Neural progenitor cell (in vitro differentiated cells): ENCODE results near the gene TBC1D23. TPM values are rescaled to one million over a fixed set of nuclear protein-coding genes. Genes with fewer than 3 reads are reported as not detected.

Source experiments
- DNase-seq: peaks from one replicate; pipeline ENCODE4 v3.0.0-alpha.2; 2016; ENCODE audit warnings: low spot score
- H2AFZ ChIP-seq: fragments of 200-600 bp; sonication (generic); replicated peaks from 2 replicates; pipeline ENCODE4 v1.6.1; 2016; ENCODE audit warnings: antibody characterized with exemption
- H3F3A ChIP-seq: fragments of 200-600 bp; sonication (generic); 2 replicates; pipeline ENCODE4 v1.6.1; 2016; ENCODE audit warnings: antibody characterized with exemption, low read depth
- H3K27ac ChIP-seq: fragments of 200-600 bp; sonication (generic); 2 replicates; pipeline ENCODE4 v1.5.1; 2016; ENCODE audit warnings: mild to moderate bottlenecking
- H3K27me3 ChIP-seq: fragments of 200-600 bp; sonication (generic); 2 replicates; pipeline ENCODE4 v1.6.1; 2016; ENCODE audit warnings: mild to moderate bottlenecking, moderate library complexity
- H3K36me3 ChIP-seq: fragments of 200-600 bp; sonication (generic); 2 replicates; pipeline ENCODE4 v1.5.1; 2016
- H3K4me1 ChIP-seq: fragments of 200-600 bp; sonication (generic); 2 replicates; pipeline ENCODE4 v1.6.1; 2016; ENCODE audit warnings: mixed run types
- H3K4me2 ChIP-seq: fragments of 200-600 bp; sonication (generic); 2 replicates; pipeline ENCODE4 v1.6.1; 2016
- H3K4me3 ChIP-seq: fragments of 200-600 bp; sonication (generic); 2 replicates; pipeline ENCODE4 v1.5.1; 2016
- H3K79me2 ChIP-seq: fragments of 200-600 bp; sonication (generic); 2 replicates; pipeline ENCODE4 v1.6.1; 2016; ENCODE audit warnings: low read depth
- H3K9ac ChIP-seq: fragments of 200-600 bp; sonication (generic); 2 replicates; pipeline ENCODE4 v1.6.1; 2016
- H3K9me3 ChIP-seq: fragments of 200-600 bp; sonication (generic); 2 replicates; pipeline ENCODE4 v1.5.1; 2016; ENCODE audit warnings: low read depth
- H4K20me1 ChIP-seq: fragments of 200-600 bp; sonication (generic); 2 replicates; pipeline ENCODE4 v1.6.1; 2016; ENCODE audit warnings: low read depth
- H3K27ac Mint-ChIP-seq: 3 replicates; pipeline ENCODE4 v1.8.0; 2021; ENCODE audit warnings: mixed read lengths
- H3K27me3 Mint-ChIP-seq: 2 replicates; pipeline ENCODE4 v1.8.0; 2022; ENCODE audit warnings: low read depth, mild to moderate bottlenecking, inconsistent platforms, moderate library complexity, mixed read lengths; ENCODE audit not compliant: insufficient read depth
- H3K36me3 Mint-ChIP-seq: 3 replicates; pipeline ENCODE4 v1.8.0; 2021; ENCODE audit warnings: mixed read lengths
- H3K4me1 Mint-ChIP-seq: 3 replicates; pipeline ENCODE4 v1.8.0; 2021; ENCODE audit warnings: mixed read lengths
- H3K4me3 Mint-ChIP-seq: 3 replicates; pipeline ENCODE4 v1.8.0; 2021; ENCODE audit warnings: mild to moderate bottlenecking, moderate library complexity, mixed read lengths
- H3K9me3 Mint-ChIP-seq: 3 replicates; pipeline ENCODE4 v1.8.0; 2020; ENCODE audit warnings: mixed read lengths
- CTCF ChIP-seq: fragments of 200-600 bp; sonication (generic); IDR thresholded peaks from 2 replicates; pipeline ENCODE4 v1.5.1; 2017; ENCODE audit warnings: antibody characterized with exemption, mild to moderate bottlenecking
- EZH2 ChIP-seq: fragments of 200-600 bp; sonication (generic); IDR thresholded peaks from 2 replicates; pipeline ENCODE4 v1.6.1; 2017; ENCODE audit warnings: antibody characterized with exemption, mild to moderate bottlenecking, moderate library complexity
- EZH2phosphoT487 ChIP-seq: fragments of 200-600 bp; sonication (generic); IDR thresholded peaks from 2 replicates; pipeline ENCODE4 v1.6.1; 2017; ENCODE audit warnings: antibody characterized with exemption
- total RNA-seq: library from RNA; depleted of rRNA; stranded (reverse); fragments of >200 nt; gene quantifications from 2 replicates; pipeline ENCODE4 v1.2.3, GENCODE V29; 2015; ENCODE audit warnings: low replicate concordance

The TBC1D23 gene
- total RNA-seq, result 32.1 and 50.1 TPM in 2 replicates

- Histone ChIP-seq H3K4me2 (peak within 1 kb of the TSS; percentile 90), H3F3A (peaks cover 11% of the 10 kb centered on the region), H3K4me3 (peak within 1 kb of the TSS; percentile 94), H2AFZ (peak within 1 kb of the TSS; percentile 91), H3K36me3 (no peaks in the 10 kb centered on the region), H4K20me1 (no peaks in the 10 kb centered on the region), H3K9ac (peak within 1 kb of the TSS; percentile 80), H3K27ac (peak within 1 kb of the TSS; percentile 5), H3K27me3 (no peaks in the 10 kb centered on the region), H3K4me1 (peaks cover 18% of the 10 kb centered on the region), H3K79me2 (peaks cover 49% of the 10 kb centered on the region), H3K9me3 (no peaks in the 10 kb centered on the region)
- no peaks in the 10 kb centered on the region for H3K27me3 Mint-ChIP-seq
- peak; percentile 99 for DNase-seq
- no peak for TF ChIP-seq EZH2
- no peak for TF ChIP-seq CTCF
- no peak for TF ChIP-seq EZH2phosphoT487
- no peaks in the 10 kb centered on the region for H3K9me3 Mint-ChIP-seq
- H3K27ac Mint-ChIP-seq, result peak within 1 kb of the TSS; percentile 75
- no peaks in the 10 kb centered on the region for H3K36me3 Mint-ChIP-seq
- H3K4me3 Mint-ChIP-seq, result peak within 1 kb of the TSS; percentile 97
- peaks cover 32% of the 10 kb centered on the region for H3K4me1 Mint-ChIP-seq
Measured at GRCh38 chr3:100260685-100261484, at the start of gene TBC1D23. Gene TBC1D23 (plus strand): TSS chr3:100260992. CDS start chr3:100261019, 27 bp downstream.

GRCh38 chr3:100213891-100214573 lies 46.8 kb upstream of the TBC1D23 start:
- Histone ChIP-seq H3K9me3 (no peaks in the 10 kb centered on the region), H3K4me1 (peaks cover 10% of the 10 kb centered on the region), H3K27me3 (no peaks in the 10 kb centered on the region), H3K4me3 (no peak overlapping the region), H3K9ac (no peak overlapping the region), H3K4me2 (no peak overlapping the region), H3F3A (no peaks in the 10 kb centered on the region), H3K79me2 (no peaks in the 10 kb centered on the region), H3K36me3 (no peaks in the 10 kb centered on the region), H3K27ac (no peak overlapping the region), H4K20me1 (no peaks in the 10 kb centered on the region), H2AFZ (no peak overlapping the region)
- Mint-ChIP-seq H3K27me3 (no peaks in the 10 kb centered on the region), H3K4me3 (no peak overlapping the region), H3K4me1 (peaks cover 18% of the 10 kb centered on the region), H3K9me3 (peaks cover 3% of the 10 kb centered on the region), H3K27ac (no peak overlapping the region), H3K36me3 (no peaks in the 10 kb centered on the region)
- no peak for DNase-seq
- TF ChIP-seq EZH2phosphoT487, result no peak
- TF ChIP-seq CTCF, result no peak
- no peak for TF ChIP-seq EZH2

DNA sequence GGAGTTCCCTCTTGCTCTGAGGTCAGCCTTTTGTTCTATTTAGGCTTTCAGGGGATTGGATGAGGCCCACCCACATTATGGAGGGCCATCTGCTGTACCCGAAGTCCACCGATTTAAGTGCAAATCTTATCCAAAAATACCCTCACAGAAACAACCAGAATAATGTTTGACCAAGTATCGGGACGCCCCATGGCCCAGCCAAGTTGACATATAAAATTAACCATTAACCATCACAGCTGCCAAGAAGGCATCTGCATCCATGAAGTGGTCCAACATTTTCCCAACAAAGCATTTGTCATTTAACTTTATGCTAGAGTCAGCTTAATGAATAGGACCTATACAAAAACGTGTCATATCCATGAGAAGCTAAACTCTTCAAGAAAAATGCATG lies 46.2 kb upstream of the TBC1D23 start:
- H3K27ac Mint-ChIP-seq, result no peak overlapping the region
- no peaks in the 10 kb centered on the region for H3K27me3 ChIP-seq
- peaks cover 10% of the 10 kb centered on the region for H3K4me1 ChIP-seq
- TF ChIP-seq CTCF (no peak), EZH2phosphoT487 (no peak), EZH2 (no peak)
- peaks cover 17% of the 10 kb centered on the region for H3K4me1 Mint-ChIP-seq
- no peaks in the 10 kb centered on the region for H3K27me3 Mint-ChIP-seq
- no peak overlapping the region for H3K4me2 ChIP-seq
- no peak overlapping the region for H3K9ac ChIP-seq
- H3K4me3 Mint-ChIP-seq, result no peak overlapping the region
- no peak overlapping the region for H2AFZ ChIP-seq
- H3K36me3 ChIP-seq, result no peaks in the 10 kb centered on the region
- H3K36me3 Mint-ChIP-seq, result no peaks in the 10 kb centered on the region
- no peaks in the 10 kb centered on the region for H3K79me2 ChIP-seq
- no peak for DNase-seq
- no peak overlapping the region for H3K4me3 ChIP-seq
- peaks cover 5% of the 10 kb centered on the region for H3K9me3 ChIP-seq
- H3F3A ChIP-seq, result no peaks in the 10 kb centered on the region
- no peak overlapping the region for H3K27ac ChIP-seq
- H3K9me3 Mint-ChIP-seq, result peaks cover 8% of the 10 kb centered on the region
- H4K20me1 ChIP-seq, result no peaks in the 10 kb centered on the region
